ENCODE results near the gene TSPAN18.

Gene TSPAN18

DNA sequence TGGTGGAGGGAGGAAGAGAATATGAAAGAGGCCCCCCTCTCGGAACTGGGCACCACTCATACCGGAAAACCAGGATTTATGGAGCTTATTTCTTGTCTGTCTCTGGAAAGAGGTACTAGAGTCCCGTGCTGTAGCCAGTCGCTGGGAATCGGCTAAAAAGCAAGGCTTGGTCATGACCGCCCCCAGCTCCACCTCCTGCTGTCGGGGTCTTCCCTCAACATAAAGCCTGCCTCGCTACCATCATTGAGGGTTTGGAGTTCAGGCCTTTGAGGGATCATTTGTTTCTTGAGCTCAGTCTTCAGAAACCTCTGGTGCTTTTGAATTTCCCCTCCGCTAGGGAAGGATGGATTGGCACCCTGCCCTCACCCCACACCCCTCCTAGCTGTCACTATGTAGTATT, 97.1 kb downstream of the TSPAN18 start:
- no peak for DNase-seq (ENCODE audit: low spot score)

DNA sequence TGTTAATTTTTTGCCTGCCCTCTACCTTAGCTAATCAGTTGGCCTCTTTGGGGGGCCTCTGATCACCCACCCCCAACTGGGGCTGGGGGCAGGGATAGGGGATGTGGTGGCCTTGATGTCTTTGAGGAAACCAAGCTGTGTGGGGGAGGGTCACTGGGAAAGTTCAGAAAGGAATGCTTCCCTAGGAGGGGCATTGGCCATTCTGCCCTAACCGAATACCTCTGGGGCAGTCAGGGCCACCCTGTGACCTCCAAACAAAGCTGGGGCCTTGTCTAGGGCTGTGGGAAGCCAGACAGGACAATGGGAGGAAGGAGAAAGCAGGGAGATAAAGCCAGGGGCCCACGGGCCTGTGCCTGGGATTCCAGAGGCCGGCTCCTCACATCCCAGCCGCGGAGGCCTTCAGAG, 97.5 kb downstream of the TSPAN18 start:
- DNase-seq (ENCODE audit: low spot score): no peak

DNA sequence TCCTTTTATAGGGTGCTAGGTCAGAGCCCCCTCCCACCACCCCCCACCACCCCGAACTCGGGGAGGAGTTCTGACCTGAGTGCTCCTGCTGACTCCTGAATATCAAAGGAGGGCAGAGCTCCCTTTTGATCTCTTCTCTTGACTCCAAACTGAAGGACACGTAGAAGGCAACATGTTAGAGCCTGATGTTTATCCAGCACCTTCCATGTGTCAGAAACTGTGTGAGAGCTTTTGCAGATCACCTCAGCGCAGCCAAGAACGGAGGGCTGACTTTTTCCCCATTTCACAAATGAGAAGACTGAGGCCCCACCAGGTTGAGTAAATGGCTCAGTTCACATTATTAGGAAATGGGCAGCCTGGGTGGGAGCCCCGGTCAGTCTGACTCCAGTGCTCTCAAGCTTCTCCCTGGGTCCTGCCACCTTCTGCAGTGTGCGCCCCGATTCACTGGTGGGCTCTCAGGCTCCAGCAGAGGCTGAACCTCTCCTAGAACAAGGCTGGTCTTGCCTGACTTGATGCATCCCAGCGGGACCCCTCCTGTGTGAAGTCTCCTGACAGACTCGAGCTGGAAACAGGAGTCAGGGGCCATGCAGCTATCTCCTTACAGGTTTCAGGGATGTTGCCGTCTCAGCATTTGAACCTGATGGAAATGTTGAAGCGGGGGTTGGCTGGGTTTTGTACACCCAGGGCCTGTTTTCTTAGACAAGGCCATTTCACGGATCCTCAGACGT, 98.5 kb downstream of the TSPAN18 start:
- DNase-seq (ENCODE audit: low spot score): no peak

DNA sequence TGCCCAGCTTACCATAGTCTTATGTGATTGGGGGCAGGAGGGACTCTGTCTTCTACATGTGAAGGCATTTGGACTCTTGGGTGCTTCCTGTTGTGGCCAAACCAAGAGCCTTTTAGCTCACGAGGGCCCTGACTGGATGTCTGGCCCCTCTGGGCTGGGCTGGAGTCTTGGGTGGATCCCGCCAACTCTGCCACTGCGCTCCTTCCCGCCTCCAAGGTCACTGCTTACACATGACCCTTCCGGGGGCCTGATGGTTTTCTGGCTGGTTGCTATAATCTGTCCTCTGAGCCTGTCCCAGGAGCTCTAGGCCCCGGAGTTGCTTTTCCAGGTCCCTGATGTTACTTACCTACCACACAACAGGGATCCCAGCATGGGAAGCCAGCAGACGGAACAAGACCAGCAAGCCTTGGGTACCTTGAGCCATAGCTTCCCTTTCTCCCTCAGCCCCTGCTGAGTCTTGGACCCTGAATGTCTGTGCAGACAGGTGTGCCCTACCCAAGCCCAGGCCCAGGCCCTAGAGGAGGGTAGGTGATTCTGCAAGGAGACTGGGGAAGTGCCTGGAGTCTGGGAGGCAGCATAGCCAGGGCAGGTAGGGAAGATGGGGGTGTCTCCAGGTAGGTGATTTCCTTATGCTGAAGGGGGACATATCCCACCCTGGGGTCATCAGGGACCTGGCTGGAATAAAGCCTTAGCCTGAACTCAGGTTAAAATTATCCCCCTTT, 100.3 kb downstream of the TSPAN18 start:
- DNase-seq (ENCODE audit: low spot score): no peak

DNA sequence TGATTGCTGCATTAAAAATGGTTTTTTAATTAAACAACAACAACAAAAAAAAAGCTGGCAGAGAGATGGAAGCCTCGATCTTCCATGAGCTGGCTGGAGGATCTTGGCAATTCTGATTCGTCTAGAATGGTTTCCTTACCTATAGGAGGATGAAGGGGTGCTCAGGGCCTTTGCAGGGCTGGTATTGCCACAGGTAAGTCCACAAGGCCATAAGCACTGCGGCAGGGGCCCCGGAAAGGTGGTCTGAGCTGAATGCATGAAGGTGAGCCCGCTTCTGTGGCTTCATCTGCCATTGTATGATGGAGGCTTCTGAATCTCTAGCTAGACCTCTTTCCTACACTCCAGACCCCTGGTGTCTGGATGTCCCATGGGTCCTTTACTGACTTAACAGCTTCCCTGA, 101.5 kb downstream of the TSPAN18 start:
- DNase-seq (ENCODE audit: low spot score): no peak

DNA sequence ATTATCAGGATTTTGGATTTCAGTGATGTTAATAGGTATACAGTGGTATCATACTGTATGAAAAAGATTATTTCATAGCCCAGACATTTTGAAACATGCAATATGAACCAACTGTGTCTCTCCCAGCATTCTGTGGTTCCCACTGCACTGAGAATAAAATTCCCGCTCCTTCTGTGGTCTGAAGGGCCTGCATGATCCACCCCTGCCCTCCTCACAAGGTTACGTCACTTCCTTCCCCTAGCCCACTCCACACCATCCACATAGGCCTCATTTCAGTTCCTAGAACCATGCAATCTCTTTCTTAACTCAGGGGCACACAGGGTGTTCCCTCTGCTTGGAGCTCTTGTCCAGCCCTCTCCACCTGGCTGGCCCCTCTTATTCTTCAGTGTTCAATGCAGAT, 103.1 kb downstream of the TSPAN18 start:
- no peak for DNase-seq (ENCODE audit: low spot score)

DNA sequence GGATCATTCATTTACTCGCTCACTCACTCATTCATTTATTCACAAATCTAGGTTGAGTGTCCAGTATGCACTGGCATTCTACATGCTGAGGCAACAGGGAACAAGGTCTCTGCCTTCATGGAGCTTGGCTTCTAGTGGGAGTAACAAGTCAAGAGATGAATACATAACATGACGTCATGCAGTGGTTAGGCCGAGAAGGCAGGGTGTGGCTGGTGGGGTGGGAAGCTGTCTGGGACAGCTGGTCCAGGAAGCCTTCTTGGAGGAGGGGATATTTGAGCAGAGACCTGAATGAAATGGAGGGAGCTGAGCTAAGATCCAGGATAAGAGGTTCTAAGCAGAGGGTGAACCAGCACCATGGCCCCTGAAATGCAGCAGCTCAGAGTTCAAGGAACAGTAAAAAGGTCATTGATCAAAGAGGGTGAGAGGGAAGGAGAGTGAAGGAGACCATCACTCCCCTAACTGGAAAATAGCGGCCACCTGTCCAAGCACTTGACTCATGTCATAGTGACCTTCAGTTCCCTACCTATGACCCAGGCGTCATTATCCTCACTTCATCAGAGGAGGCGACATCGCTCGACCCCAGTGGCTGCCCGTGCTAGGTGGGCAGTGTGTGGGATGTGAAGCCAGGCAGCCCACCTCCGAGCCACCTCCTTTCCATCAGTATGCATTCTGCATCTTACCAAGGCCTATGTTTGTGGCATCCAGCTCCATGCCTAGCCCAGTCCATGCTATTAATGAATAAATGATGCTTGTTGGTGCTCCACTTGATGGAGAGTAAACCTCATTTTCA, 105.0 kb downstream of the TSPAN18 start:
- DNase-seq (ENCODE audit: low spot score): no peak

DNA sequence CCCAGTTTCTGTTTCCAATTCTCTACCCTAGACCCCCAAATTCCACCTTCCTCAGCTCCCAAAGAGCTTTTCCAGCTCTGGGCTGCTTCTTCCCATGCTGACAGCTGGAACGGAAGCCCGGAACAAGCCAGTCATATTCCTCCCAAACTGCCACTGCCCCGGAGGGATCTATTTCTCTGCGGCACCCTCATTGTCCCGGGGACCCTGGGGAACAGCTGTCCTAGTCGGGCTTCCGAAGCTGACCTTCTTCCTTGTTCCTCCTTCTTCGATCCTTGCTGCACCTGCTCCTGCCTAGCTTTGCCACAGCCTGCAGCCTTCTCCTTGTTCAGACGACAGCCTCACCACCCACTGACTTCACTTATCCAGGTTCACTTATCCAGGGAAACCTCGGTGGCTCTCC, 105.7 kb downstream of the TSPAN18 start:
- DNase-seq (ENCODE audit: low spot score): no peak

DNA sequence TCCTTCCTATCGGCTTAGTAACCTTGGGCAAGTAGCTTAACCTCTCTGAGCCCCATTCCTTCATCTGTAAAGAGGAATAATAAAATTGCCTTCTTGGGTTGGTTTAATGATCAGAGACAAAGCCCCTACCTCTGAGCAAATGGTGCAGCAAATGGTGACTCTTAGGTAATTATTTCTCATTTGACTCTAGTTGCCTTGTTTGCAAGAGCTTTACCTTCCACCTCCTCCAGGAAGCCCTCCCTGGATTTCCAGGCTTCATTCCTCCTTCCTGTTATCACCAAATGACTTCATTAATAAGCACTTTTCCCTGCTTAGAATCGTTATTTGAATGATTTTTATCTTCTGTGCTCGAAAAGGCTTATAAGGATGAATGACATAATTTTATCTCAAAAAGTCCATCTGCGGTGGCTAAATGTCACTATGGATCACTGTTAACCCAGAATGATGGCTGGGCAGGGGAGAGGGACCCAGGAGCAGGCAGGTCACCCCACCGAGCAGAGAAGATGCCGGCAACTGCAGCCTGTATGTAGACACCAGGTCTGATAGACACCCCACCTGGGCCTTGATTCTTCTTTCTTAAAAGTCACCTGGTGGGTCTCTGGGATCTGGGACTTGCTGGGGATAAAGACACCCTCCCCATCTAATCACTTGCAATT, 106.6 kb downstream of the TSPAN18 start:
- no peak for DNase-seq (ENCODE audit: low spot score)

DNA sequence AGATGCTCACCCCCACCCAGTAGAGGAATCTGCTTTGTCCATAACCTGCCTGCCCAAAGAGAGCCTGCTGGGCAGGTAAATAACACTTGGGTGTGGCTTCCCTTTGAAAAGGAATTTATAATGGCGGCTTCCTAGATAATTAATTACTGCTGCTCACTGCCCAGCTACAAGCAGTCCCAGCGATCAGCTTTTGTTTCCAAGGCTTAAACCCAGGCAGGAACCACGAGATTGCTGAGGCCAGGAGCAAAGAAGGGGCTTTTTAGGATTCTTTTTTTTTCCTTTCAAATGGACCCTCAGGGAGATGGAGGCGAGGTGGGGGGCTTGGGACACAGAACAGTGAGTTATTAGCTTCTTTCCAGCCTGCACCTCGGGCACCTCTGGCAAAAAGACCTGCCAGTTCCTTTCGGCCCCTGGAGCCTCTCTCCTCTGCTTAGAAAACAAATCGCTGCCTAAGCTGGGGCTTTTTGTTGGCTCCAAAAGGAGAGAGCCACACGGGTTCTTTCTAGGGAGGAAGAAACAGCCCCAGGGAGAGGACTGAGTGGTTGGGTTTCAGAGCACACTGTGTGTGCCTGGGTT, 107.2 kb downstream of the TSPAN18 start:
- DNase-seq (ENCODE audit: low spot score): no peak

DNA sequence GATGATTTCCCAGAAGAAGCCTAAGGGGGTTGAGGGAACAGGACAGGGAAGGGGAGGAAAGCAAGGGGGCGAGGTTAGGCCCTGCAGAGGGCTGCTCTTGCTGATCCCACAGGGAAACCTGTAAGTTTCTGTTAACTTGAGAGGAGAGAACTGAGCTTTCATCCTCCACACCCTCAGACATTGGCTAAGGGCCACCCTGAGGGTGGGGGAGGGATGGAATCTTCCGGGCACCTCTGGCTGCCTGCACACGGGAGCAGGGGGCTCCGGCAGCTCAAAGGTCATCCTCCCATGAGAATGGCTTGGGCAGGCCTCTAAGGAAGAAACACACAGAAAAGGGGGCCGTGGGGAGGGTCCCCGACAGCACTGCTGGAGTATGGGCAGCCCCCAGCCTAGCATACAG, 108.1 kb downstream of the TSPAN18 start:
- no peak for DNase-seq (ENCODE audit: low spot score)

DNA sequence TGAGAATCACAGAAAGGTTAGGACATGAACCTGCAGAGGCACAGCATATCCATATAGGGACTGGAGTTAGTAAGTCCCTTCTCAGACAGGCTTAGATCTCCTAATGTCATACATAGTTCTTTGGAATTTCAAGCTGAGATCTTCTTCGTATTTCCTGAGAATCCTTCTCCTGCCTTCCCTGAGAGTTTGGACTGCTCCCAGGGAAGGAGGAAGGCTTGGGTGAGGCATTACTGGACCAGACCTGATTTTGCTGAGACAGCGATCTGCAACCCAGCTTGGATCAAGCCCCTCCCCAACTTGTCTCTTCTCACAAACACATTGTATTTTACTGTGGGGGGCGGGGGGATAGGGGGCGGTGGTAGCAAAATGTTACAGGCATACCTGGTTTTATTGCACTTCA, 108.5 kb downstream of the TSPAN18 start:
- no peak for DNase-seq (ENCODE audit: low spot score)

DNA sequence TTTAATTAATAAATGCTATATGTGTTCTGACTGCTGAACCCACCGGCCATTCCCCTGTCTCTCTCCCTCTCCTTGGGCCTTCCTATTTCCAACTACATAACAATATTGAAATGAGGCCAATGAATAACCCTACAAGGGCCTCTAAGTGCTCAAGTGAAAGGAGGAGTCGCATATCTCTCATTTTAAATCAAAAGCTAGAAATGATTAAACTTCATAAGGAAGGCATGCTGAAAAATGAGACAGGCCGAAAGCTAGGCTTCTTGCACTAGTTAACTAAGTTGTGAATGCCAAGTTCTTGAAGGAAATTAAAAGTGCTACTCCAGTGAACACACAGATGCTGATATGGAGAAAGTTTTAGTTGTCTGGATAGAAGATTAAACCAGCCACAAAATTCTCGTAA, 109.2 kb downstream of the TSPAN18 start:
- no peak for DNase-seq (ENCODE audit: low spot score)

DNA sequence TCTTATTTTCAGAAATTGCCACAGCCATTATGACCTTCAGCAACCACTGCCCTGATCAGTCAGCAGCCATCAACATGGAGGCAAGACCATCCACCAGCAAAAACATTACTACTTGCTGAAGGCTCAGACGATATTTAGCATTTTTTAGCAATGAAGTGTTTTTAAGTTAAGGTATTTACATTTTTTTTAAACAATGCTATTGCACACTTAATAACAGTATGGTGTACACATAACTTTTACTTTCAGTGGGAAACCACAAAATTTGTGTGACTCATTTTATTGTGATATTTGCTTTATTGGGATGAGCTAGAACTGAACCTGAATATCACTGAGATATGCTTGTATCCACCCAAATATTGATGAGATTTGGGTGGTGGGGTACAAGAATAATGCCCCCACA, 110.9 kb downstream of the TSPAN18 start:
- no peak for DNase-seq (ENCODE audit: low spot score)

DNA sequence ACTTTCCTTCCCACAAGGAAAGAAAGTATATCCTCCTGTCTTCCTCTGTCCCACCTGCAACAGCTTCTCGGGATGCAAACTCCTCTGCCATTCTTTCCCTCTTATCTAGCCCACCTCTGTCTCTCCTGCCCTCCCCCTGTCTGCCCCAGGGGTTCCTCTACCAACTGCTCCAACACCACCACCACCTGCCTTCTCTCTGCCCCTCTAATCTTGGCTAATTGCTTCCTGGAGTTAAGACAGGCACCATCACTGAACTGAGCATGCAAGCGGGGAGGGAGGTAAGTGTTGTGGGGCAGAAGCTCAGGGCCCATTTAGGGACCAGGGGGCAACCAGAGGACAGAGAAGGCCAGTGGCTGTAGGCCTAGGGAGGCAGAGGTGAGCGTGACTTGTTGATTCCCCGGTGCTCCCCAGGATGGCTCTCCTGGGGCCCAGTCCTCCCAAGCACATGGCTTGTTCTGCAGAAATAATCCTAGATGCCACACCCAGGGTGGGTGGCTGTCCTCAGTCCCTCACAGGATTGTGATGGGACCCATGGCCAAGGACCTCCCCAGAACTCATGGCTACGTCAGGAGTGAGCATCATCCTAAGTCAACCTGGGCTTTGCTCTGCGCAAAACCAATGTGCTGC, 112.8 kb downstream of the TSPAN18 start:
- DNase-seq (ENCODE audit: low spot score): no peak

DNA sequence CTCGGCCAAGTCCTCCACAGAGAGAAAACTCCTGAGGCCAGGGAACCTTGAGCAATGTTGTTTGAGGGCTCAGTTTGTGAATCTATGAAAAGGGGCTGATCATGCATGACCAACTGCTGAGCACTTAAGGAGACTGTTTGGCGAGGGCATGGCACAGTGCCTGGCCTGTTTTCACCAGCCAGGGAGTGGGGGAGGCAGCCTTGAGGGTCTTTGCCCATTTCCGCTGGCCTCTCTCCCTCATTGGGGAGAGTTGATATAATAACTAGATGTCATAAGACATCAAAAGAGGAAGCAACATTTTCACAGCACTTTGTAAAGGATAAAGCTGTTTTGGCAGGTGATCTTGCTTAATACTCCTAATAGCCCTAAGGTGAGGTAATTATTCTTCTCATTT, 113.3 kb downstream of the TSPAN18 start:
- DNase-seq (ENCODE audit: low spot score): no peak

DNA sequence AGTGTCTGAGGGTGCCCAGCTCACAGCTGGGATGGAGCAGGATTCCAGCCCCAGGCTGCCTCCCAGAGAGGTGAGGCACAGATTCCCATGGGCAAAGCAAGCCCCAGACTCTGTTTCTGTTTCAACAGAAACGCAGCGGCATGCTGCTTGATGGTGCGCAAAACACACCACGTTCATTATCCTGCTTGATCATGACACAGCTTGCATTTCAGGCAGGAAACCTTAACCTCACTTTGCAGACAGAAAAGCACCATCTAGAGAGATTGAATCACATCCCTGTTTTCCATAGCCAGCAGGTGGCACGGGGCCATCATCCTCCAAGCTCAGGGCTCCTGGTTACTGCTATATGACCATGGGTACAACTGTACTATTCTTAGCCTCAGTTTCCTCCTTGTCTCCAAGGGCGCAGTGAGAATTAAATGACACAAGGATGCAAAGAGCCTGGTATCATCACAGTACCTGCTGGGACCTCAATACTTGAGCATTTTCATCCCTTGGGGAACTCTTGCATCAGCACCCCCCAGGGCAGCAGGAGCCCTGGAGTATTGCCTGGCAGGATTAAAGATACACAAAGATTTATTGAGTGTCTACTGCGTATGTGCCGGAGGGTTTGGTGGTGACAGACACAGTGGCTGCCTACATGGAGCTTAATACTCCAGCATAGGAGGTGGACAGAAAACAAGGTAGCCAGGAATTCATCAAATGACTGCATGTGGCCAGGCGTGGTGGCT, 113.9 kb downstream of the TSPAN18 start:
- no peak for DNase-seq (ENCODE audit: low spot score)

DNA sequence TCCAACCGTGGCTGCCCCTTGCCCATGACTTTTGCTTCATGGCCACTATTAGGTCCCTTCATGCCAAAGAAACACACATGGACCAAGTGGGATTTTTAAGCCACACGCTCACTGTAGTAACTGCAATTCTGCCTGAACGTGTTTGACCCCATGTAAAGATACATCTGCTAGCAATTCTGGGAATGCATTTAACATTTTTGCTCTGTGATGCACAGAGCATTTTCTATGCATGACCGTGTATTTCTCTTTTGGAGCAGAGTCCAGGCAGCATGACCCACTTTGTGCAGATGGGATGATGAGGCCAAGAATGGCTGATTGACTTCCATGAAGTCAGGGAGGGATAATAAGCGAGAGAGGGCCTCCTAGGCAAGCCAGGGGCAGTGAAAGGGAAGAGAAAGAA, 115.5 kb downstream of the TSPAN18 start:
- DNase-seq (ENCODE audit: low spot score): peak; percentile 74

DNA sequence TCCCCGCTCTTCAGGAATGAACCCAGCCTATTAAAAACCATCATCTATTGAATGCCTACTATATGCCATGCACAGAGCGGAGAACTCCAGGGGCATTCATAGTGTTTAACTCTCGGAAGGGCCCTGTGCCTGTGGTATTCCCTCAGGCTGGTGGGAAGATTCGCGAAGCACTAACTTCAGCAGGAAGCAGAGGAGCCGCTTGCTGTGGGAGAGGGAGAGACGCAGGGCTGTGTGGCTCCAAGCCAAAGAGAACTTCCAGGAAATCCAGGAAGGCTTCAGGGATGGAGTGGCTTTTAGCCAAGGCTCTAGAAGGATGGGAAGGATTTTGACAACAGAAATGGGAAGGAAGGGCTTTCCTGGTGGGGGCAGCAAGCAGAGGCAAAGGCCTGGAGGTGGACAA, 120.1 kb downstream of the TSPAN18 start:
- DNase-seq (ENCODE audit: low spot score): no peak

DNA sequence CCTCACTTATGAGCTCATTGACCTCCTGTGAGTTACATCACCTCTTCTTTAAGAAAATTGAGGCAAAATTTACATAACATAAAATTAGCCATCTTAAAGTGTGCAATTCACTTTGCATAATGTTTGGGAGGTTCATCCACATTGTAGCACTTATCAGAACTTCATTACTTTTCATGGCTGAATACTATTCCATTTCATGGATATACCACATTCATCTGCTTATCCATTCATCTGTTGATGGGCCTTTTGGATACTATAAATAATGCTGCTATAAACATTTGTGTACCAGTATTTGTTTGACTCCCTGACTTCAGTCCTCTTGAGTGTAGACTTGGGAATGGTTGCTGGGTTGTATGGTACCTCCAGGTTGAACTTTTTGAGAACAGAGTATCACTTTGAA, 120.6 kb downstream of the TSPAN18 start:
- no peak for DNase-seq (ENCODE audit: low spot score)

All from AG08396 (cell line).